ENCODE data around the gene PPP1R12A. TPM values are rescaled to one million over a fixed set of nuclear protein-coding genes. Genes with fewer than 3 reads are reported as not detected.
"Not testable (repeated sequence)": the region's sequence is repeated elsewhere in the genome, so short reads cannot be mapped to it uniquely, and the experiment has no call there.

PPP1R12A gene
- total RNA-seq, 2 experiments from 2014 or later: 86.5 to 90.8 TPM

- CTCF ChIA-PET: no interaction called here
- no peak overlapping the region for H3K27ac Mint-ChIP-seq
- peaks cover 58% of the 10 kb centered on the region for H3K36me3 Mint-ChIP-seq (ENCODE audit: low read depth)
Observed at GRCh38 chr12:79834712-79835376, 100.1 kb downstream of the PPP1R12A start.

GRCh38 chr12:79830440-79830839 lies 104.5 kb downstream of the PPP1R12A start:
- no peak overlapping the region for H3K27ac Mint-ChIP-seq
- POLR2A ChIA-PET: no interaction called here
- H3K4me3 Mint-ChIP-seq: no peak overlapping the region
- no peak for DNase-seq
- no peak for ATAC-seq
- peaks cover 55% of the 10 kb centered on the region for H3K36me3 Mint-ChIP-seq (ENCODE audit: low read depth)
- H3K4me1 Mint-ChIP-seq (ENCODE audit: low read depth): peaks cover 8% of the 10 kb centered on the region
- CTCF ChIA-PET: no interaction called here
- H3K27me3 Mint-ChIP-seq (ENCODE audit: low read depth): no peaks in the 10 kb centered on the region
- no peaks in the 10 kb centered on the region for H3K9me3 Mint-ChIP-seq (ENCODE audit: insufficient read depth)

More at GRCh38 chr12:79834712-79835376, 100.1 kb downstream of the PPP1R12A start:
- H3K4me3 Mint-ChIP-seq: no peak overlapping the region
- ATAC-seq: no peak
- no peak for DNase-seq
- H3K9me3 Mint-ChIP-seq (ENCODE audit: insufficient read depth): peaks cover 12% of the 10 kb centered on the region
- H3K27me3 Mint-ChIP-seq (ENCODE audit: low read depth): no peaks in the 10 kb centered on the region
- peaks cover 8% of the 10 kb centered on the region for H3K4me1 Mint-ChIP-seq (ENCODE audit: low read depth)
- POLR2A ChIA-PET: no interaction called here

- CTCF ChIA-PET: interaction anchor here (1.0 to 1.4 kb wide), 2 partner anchors 16 to 38 kb away, joined by 3 read pairs; no protein-coding TSS in a partner anchor
Observed at GRCh38 chr12:79828924-79829323, 106.0 kb downstream of the PPP1R12A start.

GRCh38 chr12:79827484-79827883 lies 107.4 kb downstream of the PPP1R12A start:
- Mint-ChIP-seq H3K4me3 (no peak overlapping the region), H3K36me3 (ENCODE audit: low read depth) (peaks cover 46% of the 10 kb centered on the region), H3K9me3 (ENCODE audit: insufficient read depth) (no peaks in the 10 kb centered on the region), H3K27me3 (ENCODE audit: low read depth) (no peaks in the 10 kb centered on the region), H3K27ac (no peak overlapping the region), H3K4me1 (ENCODE audit: low read depth) (peaks cover 6% of the 10 kb centered on the region)
- ATAC-seq: no peak
- ChIA-PET POLR2A (no interaction called here), CTCF (no interaction called here)
- no peak for DNase-seq

More at GRCh38 chr12:79828924-79829323, 106.0 kb downstream of the PPP1R12A start:
- H3K27me3 Mint-ChIP-seq (ENCODE audit: low read depth): no peaks in the 10 kb centered on the region
- H3K9me3 Mint-ChIP-seq (ENCODE audit: insufficient read depth): no peaks in the 10 kb centered on the region
- H3K4me1 Mint-ChIP-seq (ENCODE audit: low read depth): peaks cover 8% of the 10 kb centered on the region
- no peak overlapping the region for H3K27ac Mint-ChIP-seq
- peaks cover 50% of the 10 kb centered on the region for H3K36me3 Mint-ChIP-seq (ENCODE audit: low read depth)
- no peak overlapping the region for H3K4me3 Mint-ChIP-seq
- POLR2A ChIA-PET: interaction anchor here (1.1 kb wide), 1 partner anchor 107 kb away, joined by 3 read pairs; no protein-coding TSS in a partner anchor
- DNase-seq (no peak), ATAC-seq (no peak)

GRCh38 chr12:79826267-79827128 lies 108.4 kb downstream of the PPP1R12A start:
- H3K27ac Mint-ChIP-seq: no peak overlapping the region
- CTCF ChIA-PET: no interaction called here
- POLR2A ChIA-PET: no interaction called here
- H3K4me3 Mint-ChIP-seq: no peak overlapping the region
- H3K27me3 Mint-ChIP-seq (ENCODE audit: low read depth): no peaks in the 10 kb centered on the region
- H3K4me1 Mint-ChIP-seq (ENCODE audit: low read depth): peaks cover 6% of the 10 kb centered on the region
- peaks cover 42% of the 10 kb centered on the region for H3K36me3 Mint-ChIP-seq (ENCODE audit: low read depth)
- DNase-seq (no peak), ATAC-seq (no peak)
- no peaks in the 10 kb centered on the region for H3K9me3 Mint-ChIP-seq (ENCODE audit: insufficient read depth)

GRCh38 chr12:79822475-79822874 lies 112.4 kb downstream of the PPP1R12A start:
- DNase-seq (no peak), ATAC-seq (no peak)
- H3K27ac Mint-ChIP-seq: no peak overlapping the region
- peaks cover 35% of the 10 kb centered on the region for H3K36me3 Mint-ChIP-seq (ENCODE audit: low read depth)
- ChIA-PET CTCF (no interaction called here), POLR2A (no interaction called here)
- H3K27me3 Mint-ChIP-seq (ENCODE audit: low read depth): no peaks in the 10 kb centered on the region
- no peak overlapping the region for H3K4me3 Mint-ChIP-seq
- H3K4me1 Mint-ChIP-seq (ENCODE audit: low read depth): no peaks in the 10 kb centered on the region
- H3K9me3 Mint-ChIP-seq (ENCODE audit: insufficient read depth): no peaks in the 10 kb centered on the region

- DNase-seq: no peak
- POLR2A ChIA-PET: no interaction called here
Observed at GRCh38 chr12:79818856-79819255, 116.0 kb downstream of the PPP1R12A start.

GRCh38 chr12:79784366-79785065 lies 150.4 kb downstream of the PPP1R12A start:
- H3K27ac Mint-ChIP-seq; H3K27me3 Mint-ChIP-seq (ENCODE audit: low read depth); ATAC-seq; H3K9me3 Mint-ChIP-seq (ENCODE audit: insufficient read depth); H3K4me1 Mint-ChIP-seq (ENCODE audit: low read depth); DNase-seq; POLR2A ChIA-PET; H3K4me3 Mint-ChIP-seq: not testable (repeated sequence)
- CTCF ChIA-PET: interaction anchor here (1.1 kb wide), 1 partner anchor 486 kb away, joined by 4 read pairs; no protein-coding TSS in a partner anchor
- peaks cover 39% of the 10 kb centered on the region for H3K36me3 Mint-ChIP-seq (ENCODE audit: low read depth)

More at GRCh38 chr12:79818856-79819255, 116.0 kb downstream of the PPP1R12A start:
- ATAC-seq: no peak
- H3K9me3 Mint-ChIP-seq (ENCODE audit: insufficient read depth): no peaks in the 10 kb centered on the region
- no peaks in the 10 kb centered on the region for H3K27me3 Mint-ChIP-seq (ENCODE audit: low read depth)
- no peak overlapping the region for H3K4me3 Mint-ChIP-seq
- peaks cover 41% of the 10 kb centered on the region for H3K36me3 Mint-ChIP-seq (ENCODE audit: low read depth)
- CTCF ChIA-PET: no interaction called here
- no peaks in the 10 kb centered on the region for H3K4me1 Mint-ChIP-seq (ENCODE audit: low read depth)
- no peak overlapping the region for H3K27ac Mint-ChIP-seq

- H3K27ac Mint-ChIP-seq: no peak overlapping the region
- H3K9me3 Mint-ChIP-seq (ENCODE audit: insufficient read depth): no peaks in the 10 kb centered on the region
- CTCF ChIA-PET: interaction anchor here (1.4 kb wide), 1 partner anchor 405 kb away, joined by 4 read pairs; no protein-coding TSS in a partner anchor
Observed at GRCh38 chr12:79782172-79782900, 152.6 kb downstream of the PPP1R12A start.

GRCh38 chr12:79778802-79779448 lies 156.0 kb downstream of the PPP1R12A start:
- no peak overlapping the region for H3K4me3 Mint-ChIP-seq
- no peak overlapping the region for H3K27ac Mint-ChIP-seq
- H3K4me1 Mint-ChIP-seq (ENCODE audit: low read depth): peaks cover 9% of the 10 kb centered on the region
- H3K27me3 Mint-ChIP-seq (ENCODE audit: low read depth): no peaks in the 10 kb centered on the region
- ATAC-seq (no peak), DNase-seq (no peak)
- POLR2A ChIA-PET: no interaction called here
- CTCF ChIA-PET: interaction anchor here (0.7 to 0.8 kb wide), 2 partner anchors 9 to 41 kb away, joined by 3 read pairs; no protein-coding TSS in a partner anchor
- peaks cover 27% of the 10 kb centered on the region for H3K36me3 Mint-ChIP-seq (ENCODE audit: low read depth)
- no peaks in the 10 kb centered on the region for H3K9me3 Mint-ChIP-seq (ENCODE audit: insufficient read depth)

More at GRCh38 chr12:79782172-79782900, 152.6 kb downstream of the PPP1R12A start:
- DNase-seq (no peak), ATAC-seq (no peak)
- no peaks in the 10 kb centered on the region for H3K27me3 Mint-ChIP-seq (ENCODE audit: low read depth)
- POLR2A ChIA-PET: interaction anchor here (0.5 kb wide), 1 partner anchor 41 kb away, joined by 7 read pairs; no protein-coding TSS in a partner anchor
- H3K36me3 Mint-ChIP-seq (ENCODE audit: low read depth): peaks cover 32% of the 10 kb centered on the region
- peaks cover 9% of the 10 kb centered on the region for H3K4me1 Mint-ChIP-seq (ENCODE audit: low read depth)
- no peak overlapping the region for H3K4me3 Mint-ChIP-seq

GRCh38 chr12:79776111-79776510 lies 158.8 kb downstream of the PPP1R12A start:
- DNase-seq (no peak), ATAC-seq (no peak)
- ChIA-PET CTCF (interaction anchor here (0.9 kb wide), 1 partner anchor 9 kb away, joined by 3 read pairs; no protein-coding TSS in a partner anchor), POLR2A (interaction anchor here (0.8 kb wide), 1 partner anchor 159 kb away, joined by 3 read pairs; the partner anchor contains the start of gene PPP1R12A)
- no peaks in the 10 kb centered on the region for H3K9me3 Mint-ChIP-seq (ENCODE audit: insufficient read depth)
- H3K4me1 Mint-ChIP-seq (ENCODE audit: low read depth): no peaks in the 10 kb centered on the region
- H3K27me3 Mint-ChIP-seq (ENCODE audit: low read depth): no peaks in the 10 kb centered on the region
- H3K36me3 Mint-ChIP-seq (ENCODE audit: low read depth): peaks cover 20% of the 10 kb centered on the region
- no peak overlapping the region for H3K4me3 Mint-ChIP-seq
- no peak overlapping the region for H3K27ac Mint-ChIP-seq

Measured in activated CD8-positive, alpha-beta T cell treated with anti-CD3 and anti-CD28 coated beads, Interleukin-2, amount 10 ng/mL, durations not matched to agents 7 days and 5 days (primary cell).